Colonic mucosa (tissue), 4 donors: ENCODE results near the gene PAX5. TPM values are rescaled to one million over a fixed set of nuclear protein-coding genes. Genes with fewer than 3 reads are reported as not detected.

Experiments
- DNase-seq: peaks from one replicate; pipeline ENCODE4 v3.0.0-alpha.2; 2020
- H3K27ac ChIP-seq: fragments of 200-600 bp; one replicate; pipeline ENCODE4 v1.8.0; 2021
- H3K27me3 ChIP-seq: fragments of 200-600 bp; one replicate; pipeline ENCODE4 v1.8.0; 2021
- H3K36me3 ChIP-seq: fragments of 200-600 bp; one replicate; pipeline ENCODE4 v1.8.0; 2021
- H3K4me1 ChIP-seq: fragments of 200-600 bp; one replicate; pipeline ENCODE4 v1.8.0; 2021; ENCODE audit warnings: mild to moderate bottlenecking
- H3K4me3 ChIP-seq: fragments of 200-600 bp; one replicate; pipeline ENCODE4 v1.8.0; 2021
- H3K9ac ChIP-seq, 2 donors: one replicate each; pipeline ENCODE4 v1.7.0; 2013; ENCODE audit warnings: control low read depth in 2 of 2, low read depth in 2 of 2, low read length in 2 of 2
- H3K9me3 ChIP-seq: fragments of 200-600 bp; one replicate; pipeline ENCODE4 v1.8.0; 2021
- intact Hi-C: fragments of 100-400 bp; cut with DNase I; formaldehyde crosslinking; loops from one replicate; pipeline ENCODE4 v1.14.1; 2022
- total RNA-seq, 2 donors: library from RNA; stranded (reverse); fragmentation: NEBNext Ultra II Directional in 1 of 2; extraction: Animal tissue kit (Norgen Biotek cat#: 25700) in 1 of 2; gene quantifications; one replicate each; pipeline ENCODE4 v1.2.1, GENCODE V29; 2021
- TF ChIP-seq, protein P1 (sequence below): fragments of 200-600 bp; IDR thresholded peaks from one replicate; pipeline ENCODE4 v1.8.0; 2022; ENCODE audit warnings: antibody characterized with exemption, mild to moderate bottlenecking
- donor health status: healthy.
- donor health status: DM: no; HTN: no; CAD: no.
- donor health status: DM: no; HTN: no; CAD: no.

Gene PAX5
- total RNA-seq, 2 donors from 2014 or later, result 0.08 to 0.32 TPM

DNA sequence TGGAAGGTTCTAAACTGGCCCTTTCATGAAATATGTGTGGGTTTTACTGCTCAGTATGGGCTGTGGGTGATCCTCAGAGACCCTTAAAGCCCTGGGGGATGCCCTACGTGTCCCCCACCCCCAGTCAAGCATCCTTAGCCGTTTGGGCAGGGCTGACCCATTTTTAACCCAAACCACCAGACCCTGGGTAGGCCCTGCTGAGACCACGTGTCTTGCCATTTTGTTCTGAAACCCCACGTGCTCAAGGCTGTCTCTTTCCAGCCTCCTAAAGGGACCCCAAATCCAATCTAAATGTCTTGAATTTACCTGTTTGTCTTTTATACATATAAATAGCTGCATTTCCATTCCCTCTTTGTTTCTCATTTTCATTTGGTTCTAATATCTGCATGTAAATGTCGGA is 94.9 kb downstream of the PAX5 start:
- Histone ChIP-seq H3K27ac (no peak overlapping the region), H3K27me3 (no peaks in the 10 kb centered on the region), H3K36me3 (no peaks in the 10 kb centered on the region), H3K9ac (no peak overlapping the region), H3K4me3 (no peak overlapping the region), H3K9me3 (no peaks in the 10 kb centered on the region), H3K4me1 (no peaks in the 10 kb centered on the region)
- TF ChIP-seq, protein P1, sequence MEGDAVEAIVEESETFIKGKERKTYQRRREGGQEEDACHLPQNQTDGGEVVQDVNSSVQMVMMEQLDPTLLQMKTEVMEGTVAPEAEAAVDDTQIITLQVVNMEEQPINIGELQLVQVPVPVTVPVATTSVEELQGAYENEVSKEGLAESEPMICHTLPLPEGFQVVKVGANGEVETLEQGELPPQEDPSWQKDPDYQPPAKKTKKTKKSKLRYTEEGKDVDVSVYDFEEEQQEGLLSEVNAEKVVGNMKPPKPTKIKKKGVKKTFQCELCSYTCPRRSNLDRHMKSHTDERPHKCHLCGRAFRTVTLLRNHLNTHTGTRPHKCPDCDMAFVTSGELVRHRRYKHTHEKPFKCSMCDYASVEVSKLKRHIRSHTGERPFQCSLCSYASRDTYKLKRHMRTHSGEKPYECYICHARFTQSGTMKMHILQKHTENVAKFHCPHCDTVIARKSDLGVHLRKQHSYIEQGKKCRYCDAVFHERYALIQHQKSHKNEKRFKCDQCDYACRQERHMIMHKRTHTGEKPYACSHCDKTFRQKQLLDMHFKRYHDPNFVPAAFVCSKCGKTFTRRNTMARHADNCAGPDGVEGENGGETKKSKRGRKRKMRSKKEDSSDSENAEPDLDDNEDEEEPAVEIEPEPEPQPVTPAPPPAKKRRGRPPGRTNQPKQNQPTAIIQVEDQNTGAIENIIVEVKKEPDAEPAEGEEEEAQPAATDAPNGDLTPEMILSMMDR, result no peak
- no peak for DNase-seq
- intact Hi-C loops, result no loop called here

DNA sequence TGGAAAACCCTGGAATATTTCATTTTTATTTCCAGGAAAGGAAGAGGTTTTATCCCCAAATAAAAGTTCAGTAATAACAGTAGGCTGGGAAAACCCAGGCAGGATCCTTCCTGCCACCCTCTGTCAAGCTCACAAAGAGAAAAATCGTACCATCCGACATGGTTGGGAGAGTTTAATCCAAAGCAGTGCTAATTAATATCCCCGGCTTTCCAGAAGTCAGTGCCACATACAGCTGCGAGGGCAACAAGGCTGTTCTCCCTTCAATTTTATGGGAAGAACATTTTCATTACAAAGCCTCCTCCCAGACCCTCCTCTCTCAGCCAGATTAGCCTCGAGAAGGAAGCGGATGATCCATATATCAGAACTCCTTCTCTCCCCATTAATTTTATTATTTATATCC is 95.5 kb downstream of the PAX5 start:
- no peaks in the 10 kb centered on the region for H3K4me1 ChIP-seq
- no peak overlapping the region for H3K4me3 ChIP-seq
- DNase-seq, result no peak
- no peaks in the 10 kb centered on the region for H3K36me3 ChIP-seq
- H3K9ac ChIP-seq, result no peak overlapping the region
- H3K27me3 ChIP-seq, result no peaks in the 10 kb centered on the region
- TF ChIP-seq, protein P1, result no peak
- intact Hi-C loops, result no loop called here
- H3K27ac ChIP-seq, result no peak overlapping the region
- no peaks in the 10 kb centered on the region for H3K9me3 ChIP-seq

DNA sequence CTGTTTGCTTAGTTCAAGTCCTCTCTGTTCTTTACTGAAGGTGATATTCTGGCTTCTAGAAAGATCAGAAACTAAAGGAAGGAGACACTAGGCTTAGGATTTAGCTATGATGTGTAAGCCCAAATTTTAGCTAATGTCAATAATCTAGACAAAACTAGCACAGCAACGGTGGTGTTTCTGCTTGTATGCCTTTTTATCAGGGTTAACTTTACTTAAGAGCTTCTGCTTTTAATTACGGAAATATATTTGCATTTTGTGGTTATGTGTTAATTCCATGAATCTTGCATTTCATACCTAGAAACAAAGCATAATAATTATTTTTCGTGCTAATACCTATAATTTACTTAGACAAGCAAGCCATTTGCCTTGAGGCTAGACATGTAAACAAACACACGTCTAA is 96.1 kb downstream of the PAX5 start:
- Histone ChIP-seq H3K36me3 (no peaks in the 10 kb centered on the region), H3K27me3 (no peaks in the 10 kb centered on the region), H3K4me3 (no peak overlapping the region), H3K4me1 (no peaks in the 10 kb centered on the region), H3K9me3 (no peaks in the 10 kb centered on the region), H3K27ac (no peak overlapping the region), H3K9ac (no peak overlapping the region)
- intact Hi-C loops, result no loop called here
- TF ChIP-seq, protein P1, result no peak
- DNase-seq, result no peak

DNA sequence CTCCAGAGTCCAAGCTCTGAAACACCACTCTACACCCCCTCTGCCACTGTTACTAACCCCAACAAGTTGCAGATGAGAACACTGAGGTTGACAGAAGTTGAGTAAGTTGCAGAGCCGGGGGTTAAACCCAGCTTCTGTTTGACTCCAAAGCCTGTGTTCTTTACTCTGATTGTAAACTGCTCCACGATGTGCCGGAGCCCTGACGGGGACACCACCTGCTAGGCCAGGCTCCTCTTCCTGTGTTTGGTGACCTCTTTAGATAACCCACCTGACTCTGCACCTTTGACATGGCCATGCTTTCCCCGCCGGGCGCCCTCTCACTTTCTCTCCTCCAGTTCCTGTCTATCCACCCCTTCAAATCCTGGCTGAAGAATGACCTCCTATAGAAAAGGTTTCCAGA is 96.7 kb downstream of the PAX5 start:
- intact Hi-C loops, result no loop called here

DNA sequence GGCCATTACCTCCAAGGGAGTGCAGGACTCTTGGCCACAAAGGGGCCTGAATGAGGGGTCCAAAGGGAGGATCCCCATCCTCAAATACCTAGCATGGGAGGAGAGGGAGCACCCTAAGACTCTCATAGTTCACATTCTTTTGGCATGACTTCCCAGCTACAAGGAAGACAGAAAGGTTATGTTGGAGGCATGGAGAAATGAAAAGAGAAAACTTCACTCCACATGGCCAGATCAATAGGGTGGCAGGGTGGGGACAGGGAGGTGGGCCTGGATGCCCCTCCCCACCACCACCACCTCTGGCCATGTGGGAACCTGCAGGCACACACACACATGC is 97.6 kb downstream of the PAX5 start:
- TF ChIP-seq, protein P1, result no peak
- intact Hi-C loops, result no loop called here

More for the DNA sequence above, 96.7 kb downstream of the PAX5 start:
- H3K36me3 ChIP-seq, result no peaks in the 10 kb centered on the region
- H3K4me1 ChIP-seq, result no peaks in the 10 kb centered on the region
- H3K27me3 ChIP-seq, result no peaks in the 10 kb centered on the region
- no peak overlapping the region for H3K27ac ChIP-seq
- no peak for DNase-seq
- TF ChIP-seq, protein P1, result no peak
- no peak overlapping the region for H3K4me3 ChIP-seq
- H3K9me3 ChIP-seq, result no peaks in the 10 kb centered on the region
- no peak overlapping the region for H3K9ac ChIP-seq

More for the DNA sequence above, 97.6 kb downstream of the PAX5 start:
- Histone ChIP-seq H3K9me3 (no peaks in the 10 kb centered on the region), H3K4me1 (no peaks in the 10 kb centered on the region), H3K36me3 (no peaks in the 10 kb centered on the region), H3K27me3 (no peaks in the 10 kb centered on the region), H3K4me3 (no peak overlapping the region), H3K9ac (no peak overlapping the region), H3K27ac (no peak overlapping the region)
- no peak for DNase-seq
